Myocyte (in vitro differentiated cells): ENCODE data around the gene ZFP36. TPM values are rescaled to one million over a fixed set of nuclear protein-coding genes. Genes with fewer than 3 reads are reported as not detected.

ENCODE experiments used
- DNase-seq: peaks from one replicate; pipeline ENCODE4 v3.0.0-alpha.2; 2012; ENCODE audit warnings: low read depth
- total RNA-seq: library from RNA; depleted of rRNA; stranded (reverse); fragments of >200 nt; gene quantifications from 2 replicates; pipeline ENCODE4 v1.2.3, GENCODE V29; 2014

ZFP36 gene
- total RNA-seq, 1 donor from 2014 or later: 7.3 TPM

GRCh38 chr19:39384839-39385568, 21.6 kb upstream of the ZFP36 start:
- DNase-seq: no peak

DNA sequence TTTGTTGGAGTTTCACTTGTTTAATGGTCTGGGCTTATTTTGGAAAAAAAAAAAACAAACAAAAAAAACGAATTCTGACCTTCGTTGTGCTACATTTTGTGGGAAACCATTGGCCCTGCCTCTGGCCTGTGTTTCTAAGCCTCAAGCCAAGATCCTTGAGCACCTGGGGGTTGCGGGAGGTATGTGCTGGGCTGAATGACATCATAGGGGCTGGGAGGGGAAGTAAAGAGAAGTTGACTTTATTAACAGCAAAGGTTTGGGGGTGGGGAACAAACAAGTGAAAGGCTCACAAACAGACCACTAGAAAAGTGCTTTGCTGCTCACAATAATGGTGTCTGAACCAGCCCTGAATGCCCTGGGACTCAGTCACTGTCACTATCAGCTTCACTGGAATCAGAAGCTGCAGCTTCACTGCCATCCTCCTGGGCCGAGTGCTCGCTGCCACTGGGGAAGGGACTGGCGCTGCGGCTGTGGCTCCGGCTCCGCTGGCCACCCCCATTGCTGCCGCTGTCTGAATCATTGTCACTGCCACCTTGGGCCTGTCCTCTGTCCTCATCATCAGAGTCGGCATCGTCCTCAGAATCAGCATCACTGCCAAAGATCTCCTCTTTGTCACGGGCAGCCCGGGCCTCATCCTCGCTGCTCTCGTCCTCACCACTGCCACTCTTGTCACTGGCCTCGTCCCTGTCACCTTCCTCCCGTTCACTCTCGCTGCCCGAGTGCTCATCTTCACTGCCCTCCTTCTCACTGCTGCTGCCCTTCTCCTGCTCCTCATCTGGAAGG, 20.8 kb upstream of the ZFP36 start:
- no peak for DNase-seq

DNA sequence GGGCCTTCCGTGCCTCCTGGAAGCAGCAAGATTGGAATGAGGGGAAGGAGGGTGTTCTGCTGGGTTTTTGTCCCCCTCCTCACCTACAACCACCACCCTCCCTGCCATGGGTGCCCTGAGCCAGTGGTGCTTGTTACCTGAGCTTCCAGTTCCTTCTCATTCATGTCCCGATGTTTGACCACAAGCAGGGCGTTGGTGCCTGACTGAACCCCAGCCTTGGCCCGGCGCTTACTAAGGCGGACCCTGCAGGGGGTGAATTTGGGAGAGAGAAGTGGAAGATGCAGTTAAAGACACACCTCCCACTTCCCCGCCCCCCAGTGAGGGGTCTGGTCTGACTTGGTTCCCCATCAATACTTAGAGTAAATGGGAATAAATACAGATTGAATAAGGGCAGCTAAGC, 20.1 kb upstream of the ZFP36 start:
- DNase-seq: no peak

DNA sequence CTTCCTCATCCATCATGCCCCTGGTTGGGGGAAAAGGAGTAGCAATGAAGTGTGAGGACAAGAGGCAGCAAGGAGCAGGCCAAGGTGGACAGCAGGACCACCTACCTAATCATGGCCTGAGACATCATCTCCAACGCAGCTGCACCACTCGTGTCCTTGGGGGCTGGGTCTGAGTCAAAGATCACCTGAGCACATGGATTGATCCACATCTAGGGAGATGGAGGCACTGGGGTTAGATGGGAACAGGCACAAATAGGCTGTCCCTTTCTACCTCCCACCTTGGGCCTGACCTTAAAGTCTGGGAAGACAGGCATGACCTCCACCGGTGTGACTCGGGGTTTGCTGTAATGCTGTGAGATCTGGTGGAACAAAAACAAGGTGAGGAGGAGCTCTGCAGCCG, 18.0 kb upstream of the ZFP36 start:
- DNase-seq: no peak

- DNase-seq: no peak
Observed at GRCh38 chr19:39389631-39390414, 16.8 kb upstream of the ZFP36 start.

DNA sequence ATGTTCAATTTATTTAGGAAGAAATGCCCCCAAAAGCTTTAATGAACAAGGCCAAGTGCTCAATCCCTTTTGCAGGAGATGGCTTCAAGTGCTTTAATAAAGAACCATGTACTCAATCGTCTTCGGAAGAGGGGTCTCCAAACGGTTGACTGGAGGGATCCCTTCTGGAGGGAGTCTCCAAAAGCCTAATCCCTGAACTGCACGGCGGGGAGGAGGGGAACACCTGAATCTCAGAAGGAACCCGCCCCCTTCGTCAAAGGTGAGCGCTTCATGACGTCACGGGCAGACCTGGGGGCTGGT, 16.2 kb upstream of the ZFP36 start:
- DNase-seq: no peak

- DNase-seq: peak; percentile 100
Observed at GRCh38 chr19:39390751-39391437, 15.8 kb upstream of the ZFP36 start, which contains the start of the genes MED29 and PAF1. Gene MED29 (plus strand): TSS chr19:39391378. CDS start chr19:39391423, 45 bp downstream. Gene PAF1 (minus strand): TSS chr19:39391106. CDS start chr19:39390864, 242 bp downstream.

- peak; percentile 86 for DNase-seq
Observed at GRCh38 chr19:39397360-39398296, 9.0 kb upstream of the ZFP36 start.

DNA sequence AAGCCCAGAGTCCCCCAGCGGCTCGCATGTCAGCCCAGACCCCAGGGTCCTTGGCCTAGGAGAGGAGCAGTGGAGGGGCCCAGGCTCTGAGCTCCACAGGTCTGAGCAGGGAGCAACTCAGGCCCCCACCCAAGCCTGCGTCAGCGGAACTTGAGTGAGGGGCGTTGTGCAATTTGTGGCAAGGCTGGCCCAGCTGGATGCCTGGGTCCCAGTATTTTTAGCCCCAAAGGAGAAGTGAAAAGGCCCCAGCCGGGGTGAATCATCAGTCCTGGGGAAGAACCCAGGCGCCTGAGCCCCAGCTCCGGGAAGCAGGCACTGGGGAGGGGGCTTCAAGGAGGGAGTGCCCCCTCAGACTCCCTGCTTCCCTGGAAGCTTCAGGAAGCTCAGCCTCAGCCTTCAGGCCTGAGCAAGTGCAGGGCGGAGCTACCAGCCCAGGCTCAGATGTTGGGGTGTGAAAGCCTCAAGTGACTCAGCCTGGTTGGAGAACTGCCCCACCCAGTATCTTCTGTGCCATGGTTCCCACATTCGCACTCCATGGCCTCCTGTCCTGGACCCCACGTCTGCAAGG, 8.3 kb upstream of the ZFP36 start:
- DNase-seq: peak; percentile 76

DNA sequence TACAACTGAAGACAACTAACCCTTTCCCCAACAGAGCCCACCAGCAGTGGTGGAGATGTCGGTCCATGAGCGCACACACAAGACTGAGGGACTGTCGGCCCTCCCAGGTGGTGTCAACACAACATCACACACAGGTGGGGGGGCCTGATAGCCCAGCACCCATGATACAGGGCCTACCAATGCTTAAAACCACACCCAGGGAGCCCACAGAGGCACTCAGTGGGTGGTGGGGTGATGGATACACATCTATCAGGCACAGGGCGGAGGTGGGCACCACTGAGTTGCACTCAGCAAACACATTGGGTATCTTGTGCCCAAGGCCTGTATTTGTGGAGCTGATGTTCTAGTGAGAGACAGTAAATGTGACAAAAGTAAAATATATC, 7.0 kb upstream of the ZFP36 start:
- DNase-seq: no peak

- no peak for DNase-seq
Observed at GRCh38 chr19:39400061-39400460, 6.6 kb upstream of the ZFP36 start.

- DNase-seq: no peak
Observed at GRCh38 chr19:39401070-39401548, 5.5 kb upstream of the ZFP36 start.

- DNase-seq: no peak
Observed at GRCh38 chr19:39401549-39402345, 4.9 kb upstream of the ZFP36 start.

DNA sequence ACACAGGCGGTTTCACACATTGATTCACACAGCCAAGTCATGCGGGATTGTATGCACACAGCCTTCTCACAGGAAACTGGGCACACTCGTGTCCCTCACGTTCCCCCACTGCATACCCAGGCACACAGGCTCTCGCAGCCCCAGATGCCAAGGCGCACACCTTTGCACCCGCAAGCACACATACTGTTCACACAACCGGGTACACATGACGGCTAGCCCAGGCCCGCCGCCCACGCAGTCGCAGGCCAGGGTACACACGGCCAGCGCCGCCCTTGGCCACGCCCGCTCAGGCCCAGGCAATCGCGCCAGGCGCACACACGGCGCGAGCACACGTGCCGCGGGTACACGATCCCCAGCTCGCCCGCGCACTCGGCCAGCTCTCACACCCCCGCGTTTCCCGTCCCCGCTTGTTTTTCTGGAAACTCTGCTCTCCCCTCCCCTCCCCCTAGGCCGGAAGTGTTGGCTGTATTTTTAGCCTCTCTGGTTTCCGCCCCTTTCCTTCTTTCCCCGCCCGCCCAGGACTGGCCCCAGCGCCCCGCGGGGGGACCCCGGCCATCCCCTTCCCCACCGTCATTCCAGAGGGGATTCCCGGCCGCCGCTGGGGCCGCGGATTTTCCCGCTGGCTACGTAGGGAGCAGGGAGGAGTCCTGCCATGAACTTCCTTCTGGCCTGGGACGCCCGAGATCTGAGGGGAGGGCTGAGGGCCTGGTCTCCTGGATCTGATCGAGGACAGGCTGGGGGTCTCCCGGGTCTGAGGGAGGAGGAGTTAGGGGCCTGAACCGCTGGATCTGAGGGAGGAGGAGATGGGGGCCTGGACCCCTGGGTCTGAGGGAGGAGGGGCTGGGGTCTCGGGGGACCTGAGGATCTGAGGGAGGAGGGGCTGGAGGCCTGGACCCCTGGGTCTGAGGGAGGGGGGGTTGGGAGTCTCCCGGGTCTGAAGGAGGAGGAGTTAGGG, 4.0 kb upstream of the ZFP36 start:
- peak; percentile 89 for DNase-seq

DNA sequence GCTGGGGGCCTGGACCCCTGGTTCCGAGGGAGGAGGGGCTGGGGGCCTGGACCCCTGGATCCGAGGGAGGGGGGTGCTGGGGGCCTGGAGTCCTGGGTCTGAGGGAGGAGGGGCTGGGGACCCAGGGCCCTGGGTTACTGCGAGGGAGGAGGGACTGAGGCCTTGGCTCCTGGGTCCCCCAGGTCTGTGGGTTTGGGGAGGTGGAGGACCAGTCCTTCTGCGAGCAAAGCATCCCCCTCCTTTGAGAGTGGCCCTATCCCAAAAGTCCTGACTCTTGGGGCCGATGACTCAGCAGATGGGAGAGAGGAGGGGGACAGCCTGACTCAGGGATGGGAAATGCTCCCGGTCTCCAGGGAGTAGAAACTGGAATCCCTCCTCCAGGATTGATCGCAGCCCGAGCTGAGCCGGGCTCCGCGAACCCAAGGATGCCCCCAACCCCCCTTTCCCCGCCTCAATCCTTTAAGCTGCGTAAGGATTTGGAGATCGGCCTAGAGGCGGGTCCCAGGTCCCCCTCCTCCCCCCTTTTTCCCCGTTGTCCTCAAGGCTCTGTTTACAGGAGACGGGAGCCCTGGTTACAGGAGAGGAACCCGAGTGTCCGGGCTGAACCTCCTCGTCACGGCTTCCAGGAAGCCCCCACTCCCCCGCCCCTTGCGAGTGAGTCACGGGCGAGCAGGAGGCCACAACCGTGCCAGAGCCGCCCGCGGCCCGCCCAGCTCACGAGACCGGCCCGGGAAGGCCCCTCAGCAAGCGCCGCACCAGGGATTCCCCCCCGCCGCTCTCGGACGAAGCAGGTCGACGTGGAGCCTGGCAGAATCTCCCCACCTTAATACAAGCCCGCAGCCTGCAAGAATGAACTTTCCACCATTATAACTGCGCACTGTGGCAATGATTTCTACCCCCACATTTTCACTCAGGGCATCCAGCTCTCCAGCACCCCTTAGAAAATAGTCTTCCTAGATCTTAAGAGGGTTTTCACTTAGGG, 3.0 kb upstream of the ZFP36 start:
- DNase-seq: peak; percentile 97

DNA sequence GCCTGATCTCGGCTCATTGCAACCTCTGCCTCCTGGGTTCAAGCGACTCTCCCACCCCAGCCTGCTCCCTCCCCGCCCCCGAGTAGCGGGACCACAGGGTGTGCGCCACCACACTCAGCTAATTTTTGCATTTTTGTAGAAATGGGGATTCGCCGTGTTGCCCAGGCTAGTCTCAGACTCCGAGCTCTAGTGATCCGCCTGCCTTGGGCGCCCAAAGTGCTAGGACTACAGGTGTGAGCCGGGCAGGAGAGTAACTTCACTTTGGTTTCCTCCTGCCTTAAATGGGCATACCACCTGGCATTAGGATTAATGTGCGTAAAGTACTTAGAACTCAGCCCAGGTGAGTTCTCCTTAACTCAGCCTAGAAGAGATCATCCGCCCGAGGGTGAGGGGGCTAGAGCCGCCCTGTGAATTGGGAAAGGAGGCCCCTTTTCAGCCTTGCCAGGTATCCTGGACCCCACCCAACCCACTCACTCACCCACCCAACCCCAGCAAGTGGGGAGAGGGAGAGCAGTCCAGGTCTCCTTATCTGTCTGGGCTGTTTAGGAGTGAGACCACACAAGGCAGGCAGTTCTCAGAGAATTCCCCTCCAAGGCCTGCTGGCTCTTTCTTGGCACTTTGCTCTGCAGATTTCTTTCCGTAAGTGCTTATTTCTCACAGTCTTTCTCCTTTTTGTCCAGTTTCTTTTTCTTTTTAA, 1.2 kb upstream of the ZFP36 start:
- no peak for DNase-seq
